Panc1 (cell line): ENCODE results near the gene PLCB4. TPM values are rescaled to one million over a fixed set of nuclear protein-coding genes. Genes with fewer than 3 reads are reported as not detected.

ENCODE experiments used
- ATAC-seq: fragments of 200-7000 bp; cut with Tn5 transposase; 2 replicates; pipeline ENCODE4 v1.9.1; 2020; ENCODE audit warnings: mild to moderate bottlenecking, moderate library complexity
- BruUV-seq: library from RNA; stranded (reverse); fragments of 400-500 nt; replicated peaks from 2 replicates; lab custom pipeline; 2021; lab: Mats Ljungman, UMichigan
- CTCF ChIA-PET: fragments of 300-600 bp; sonication (Branson Sonifier 250); formaldehyde crosslinking; loops from one replicate; lab custom pipeline; 2022; ENCODE audit warnings: antibody characterized with exemption; lab: Charles Lee
- POLR2A ChIA-PET: fragments of 300-600 bp; sonication (Branson Sonifier 250); formaldehyde crosslinking; loops from one replicate; lab custom pipeline; 2022; ENCODE audit warnings: antibody characterized with exemption; lab: Charles Lee
- DNase-seq: peaks from one replicate; pipeline ENCODE4 v3.0.0-alpha.2; 2010; ENCODE audit warnings: low read depth, low spot score
- H3K27ac ChIP-seq: 2 replicates; pipeline ENCODE4 v1.5.1; 2011; ENCODE audit warnings: mild to moderate bottlenecking, low read length, inconsistent platforms
- H3K27me3 ChIP-seq: fragments of 200-500 bp; sonication (Bioruptor generic); 2 replicates; pipeline ENCODE4 v1.6.0; 2014; ENCODE audit warnings: low read length, inconsistent platforms; ENCODE audit not compliant: control insufficient read depth, insufficient read depth
- H3K36me3 ChIP-seq: fragments of 200-500 bp; sonication (Bioruptor generic); 2 replicates; pipeline ENCODE4 v1.5.1; 2014; ENCODE audit warnings: inconsistent platforms, mild to moderate bottlenecking, low read length, moderate library complexity; ENCODE audit not compliant: control insufficient read depth, insufficient read depth
- H3K4me1 ChIP-seq: 2 replicates; pipeline ENCODE4 v1.5.1; 2011; ENCODE audit warnings: inconsistent platforms, mild to moderate bottlenecking, low read length, moderate library complexity; ENCODE audit not compliant: control insufficient read depth, insufficient read depth
- H3K4me3 ChIP-seq, 2 experiments: 2 replicates each; pipeline ENCODE4 v1.5.1; 2011 to 2012; ENCODE audit warnings: low read depth in 2 of 2, low read length in 2 of 2, mild to moderate bottlenecking in 2 of 2, inconsistent platforms in 1 of 2, moderate library complexity in 1 of 2
- H3K9me3 ChIP-seq: fragments of 200-500 bp; sonication (Bioruptor generic); 2 replicates; pipeline ENCODE4 v1.5.1; 2014; ENCODE audit warnings: low read depth, mild to moderate bottlenecking, inconsistent platforms, low read length, moderate library complexity; ENCODE audit not compliant: control insufficient read depth, insufficient read depth
- POLR2AphosphoS5 ChIP-seq: IDR thresholded peaks from 2 replicates; pipeline ENCODE4 v1.6.1; 2012; ENCODE audit warnings: mild to moderate bottlenecking, low read depth, low read length, moderate library complexity
- SIN3A ChIP-seq: IDR thresholded peaks from 2 replicates; pipeline ENCODE4 v1.6.1; 2012; ENCODE audit warnings: low read depth, mild to moderate bottlenecking, low read length, moderate library complexity, borderline replicate concordance; ENCODE audit not compliant: insufficient read depth
- TCF7L2 ChIP-seq: IDR thresholded peaks from 2 replicates; pipeline ENCODE4 v1.6.1; 2011; ENCODE audit warnings: mild to moderate bottlenecking, low read depth, low read length, inconsistent platforms
- in situ Hi-C: cut with HindIII; loops from 2 replicates; pipeline ENCODE4 v1.10.0; 2016; ENCODE audit warnings: low sequenced_read_pairs, low pct_unique_long_range_greater_than_20kb
- intact Hi-C: fragments of 100-400 bp; cut with micrococcal nuclease; formaldehyde crosslinking; loops from one replicate; pipeline ENCODE4 v1.10.0; 2022; ENCODE audit not compliant: unreplicated experiment
- total RNA-seq: library from RNA; stranded (reverse); gene quantifications from one replicate; pipeline ENCODE4 v1.2.1, GENCODE V29; 2021; ENCODE audit not compliant: unreplicated experiment
- TF ChIP-seq, protein P1 (sequence below), 2 experiments: IDR thresholded peaks; 2 replicates each; pipeline ENCODE4 v1.6.1; 2011 to 2012; ENCODE audit warnings: low read depth in 2 of 2, control low read depth in 1 of 2, low read length in 1 of 2, mild to moderate bottlenecking in 1 of 2, moderate library complexity in 1 of 2; ENCODE audit not compliant: insufficient read depth in 1 of 2
- TF ChIP-seq, protein P2 (sequence below): fragments of 450-650 bp; IDR thresholded peaks from 2 replicates; pipeline ENCODE4 v1.5.1; 2017; ENCODE audit warnings: mild to moderate bottlenecking

The PLCB4 gene
- total RNA-seq, 1 experiment from 2014 or later: 1.5 TPM

DNA sequence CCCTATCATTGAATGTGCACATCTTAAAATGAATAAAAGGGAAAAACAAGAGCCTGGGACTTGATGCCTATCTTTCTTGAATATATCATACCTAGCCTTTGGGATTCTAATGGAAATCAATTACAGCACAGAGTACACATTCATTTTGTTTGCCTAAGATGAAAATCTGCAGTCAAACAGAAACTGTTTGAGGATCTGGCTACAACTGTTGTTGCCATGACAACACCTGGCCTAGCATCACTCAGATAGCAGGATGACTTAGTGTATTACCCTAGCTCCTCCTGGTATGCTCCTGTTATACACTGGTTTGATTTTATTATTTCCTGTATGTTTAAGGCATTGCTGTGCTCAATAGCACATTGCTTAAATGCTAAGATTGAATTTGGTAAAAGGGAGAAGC lies 374.0 kb downstream of the PLCB4 start:
- no peak for ATAC-seq
- ChIA-PET POLR2A (no interaction called here), CTCF (no interaction called here)
- no peak for DNase-seq
- BruUV-seq: no TSS peak
- no peaks in the 10 kb centered on the region for H3K27me3 ChIP-seq
- H3K9me3 ChIP-seq: no peaks in the 10 kb centered on the region
- intact Hi-C loops (no loop called here), in situ Hi-C loops (no loop called here)
- TF ChIP-seq TCF7L2: no peak
- TF ChIP-seq, protein P1, sequence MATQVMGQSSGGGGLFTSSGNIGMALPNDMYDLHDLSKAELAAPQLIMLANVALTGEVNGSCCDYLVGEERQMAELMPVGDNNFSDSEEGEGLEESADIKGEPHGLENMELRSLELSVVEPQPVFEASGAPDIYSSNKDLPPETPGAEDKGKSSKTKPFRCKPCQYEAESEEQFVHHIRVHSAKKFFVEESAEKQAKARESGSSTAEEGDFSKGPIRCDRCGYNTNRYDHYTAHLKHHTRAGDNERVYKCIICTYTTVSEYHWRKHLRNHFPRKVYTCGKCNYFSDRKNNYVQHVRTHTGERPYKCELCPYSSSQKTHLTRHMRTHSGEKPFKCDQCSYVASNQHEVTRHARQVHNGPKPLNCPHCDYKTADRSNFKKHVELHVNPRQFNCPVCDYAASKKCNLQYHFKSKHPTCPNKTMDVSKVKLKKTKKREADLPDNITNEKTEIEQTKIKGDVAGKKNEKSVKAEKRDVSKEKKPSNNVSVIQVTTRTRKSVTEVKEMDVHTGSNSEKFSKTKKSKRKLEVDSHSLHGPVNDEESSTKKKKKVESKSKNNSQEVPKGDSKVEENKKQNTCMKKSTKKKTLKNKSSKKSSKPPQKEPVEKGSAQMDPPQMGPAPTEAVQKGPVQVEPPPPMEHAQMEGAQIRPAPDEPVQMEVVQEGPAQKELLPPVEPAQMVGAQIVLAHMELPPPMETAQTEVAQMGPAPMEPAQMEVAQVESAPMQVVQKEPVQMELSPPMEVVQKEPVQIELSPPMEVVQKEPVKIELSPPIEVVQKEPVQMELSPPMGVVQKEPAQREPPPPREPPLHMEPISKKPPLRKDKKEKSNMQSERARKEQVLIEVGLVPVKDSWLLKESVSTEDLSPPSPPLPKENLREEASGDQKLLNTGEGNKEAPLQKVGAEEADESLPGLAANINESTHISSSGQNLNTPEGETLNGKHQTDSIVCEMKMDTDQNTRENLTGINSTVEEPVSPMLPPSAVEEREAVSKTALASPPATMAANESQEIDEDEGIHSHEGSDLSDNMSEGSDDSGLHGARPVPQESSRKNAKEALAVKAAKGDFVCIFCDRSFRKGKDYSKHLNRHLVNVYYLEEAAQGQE (IDR thresholded peaks at IDR 0.05; ENCODE audit: insufficient read depth in 1 of 2, low read depth in 2 of 2, low read length in 1 of 2): no peak
- no peak for TF ChIP-seq POLR2AphosphoS5
- TF ChIP-seq, protein P2, sequence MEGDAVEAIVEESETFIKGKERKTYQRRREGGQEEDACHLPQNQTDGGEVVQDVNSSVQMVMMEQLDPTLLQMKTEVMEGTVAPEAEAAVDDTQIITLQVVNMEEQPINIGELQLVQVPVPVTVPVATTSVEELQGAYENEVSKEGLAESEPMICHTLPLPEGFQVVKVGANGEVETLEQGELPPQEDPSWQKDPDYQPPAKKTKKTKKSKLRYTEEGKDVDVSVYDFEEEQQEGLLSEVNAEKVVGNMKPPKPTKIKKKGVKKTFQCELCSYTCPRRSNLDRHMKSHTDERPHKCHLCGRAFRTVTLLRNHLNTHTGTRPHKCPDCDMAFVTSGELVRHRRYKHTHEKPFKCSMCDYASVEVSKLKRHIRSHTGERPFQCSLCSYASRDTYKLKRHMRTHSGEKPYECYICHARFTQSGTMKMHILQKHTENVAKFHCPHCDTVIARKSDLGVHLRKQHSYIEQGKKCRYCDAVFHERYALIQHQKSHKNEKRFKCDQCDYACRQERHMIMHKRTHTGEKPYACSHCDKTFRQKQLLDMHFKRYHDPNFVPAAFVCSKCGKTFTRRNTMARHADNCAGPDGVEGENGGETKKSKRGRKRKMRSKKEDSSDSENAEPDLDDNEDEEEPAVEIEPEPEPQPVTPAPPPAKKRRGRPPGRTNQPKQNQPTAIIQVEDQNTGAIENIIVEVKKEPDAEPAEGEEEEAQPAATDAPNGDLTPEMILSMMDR: no peak
- no peak for TF ChIP-seq SIN3A
- no peak overlapping the region for H3K4me3 ChIP-seq
- H3K4me1 ChIP-seq: no peaks in the 10 kb centered on the region
- H3K36me3 ChIP-seq: no peaks in the 10 kb centered on the region
- H3K27ac ChIP-seq: no peak overlapping the region

DNA sequence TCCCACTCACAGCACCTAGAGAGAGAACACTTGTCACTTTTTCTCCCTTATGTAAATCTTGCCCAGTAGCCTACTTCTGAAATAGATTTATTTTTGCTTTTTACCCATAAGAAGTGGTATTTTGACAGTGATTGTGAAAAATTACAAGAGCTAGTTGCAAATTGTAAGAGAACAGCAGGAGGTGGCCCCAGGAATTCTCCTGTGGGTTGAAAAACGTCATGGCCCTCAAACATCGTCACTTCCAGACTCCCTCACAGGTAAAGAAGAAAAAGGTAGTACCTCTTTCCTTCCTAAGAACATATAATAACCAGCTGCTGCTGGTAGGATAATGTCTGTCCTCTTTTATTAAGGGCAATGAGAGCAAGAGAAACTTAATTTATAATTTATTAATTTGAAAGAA lies 376.0 kb downstream of the PLCB4 start:
- Histone ChIP-seq H3K4me1 (no peaks in the 10 kb centered on the region), H3K9me3 (no peaks in the 10 kb centered on the region), H3K4me3 (no peak overlapping the region), H3K27ac (no peak overlapping the region), H3K27me3 (no peaks in the 10 kb centered on the region), H3K36me3 (no peaks in the 10 kb centered on the region)
- DNase-seq (no peak), ATAC-seq (no peak)
- ChIA-PET POLR2A (no interaction called here), CTCF (no interaction called here)
- intact Hi-C loops (no loop called here), in situ Hi-C loops (no loop called here)
- BruUV-seq: no TSS peak
- TF ChIP-seq POLR2AphosphoS5: no peak
- TF ChIP-seq SIN3A: no peak

DNA sequence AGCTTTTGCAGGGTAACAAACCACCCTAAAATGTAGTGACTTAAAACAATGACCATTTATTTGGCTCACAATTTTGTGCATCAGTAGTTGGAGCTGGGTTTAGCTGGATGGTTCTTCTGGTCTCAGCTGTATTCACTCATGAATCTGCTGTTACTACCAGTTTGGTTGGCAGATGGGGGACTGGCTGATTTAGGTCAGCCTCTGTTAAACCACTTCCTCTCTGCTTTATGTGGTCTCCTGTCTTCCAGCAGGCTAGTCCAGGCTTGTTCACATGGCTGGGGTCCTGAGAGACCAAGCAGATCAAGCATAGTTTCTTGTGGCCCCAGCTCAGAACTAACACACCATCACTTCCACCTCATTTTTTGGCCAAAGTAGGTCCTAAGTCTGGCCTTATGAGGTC lies 378.3 kb downstream of the PLCB4 start:
- H3K4me1 ChIP-seq: no peaks in the 10 kb centered on the region
- TF ChIP-seq, protein P2: no peak
- TF ChIP-seq, protein P1 (IDR thresholded peaks at IDR 0.05; ENCODE audit: insufficient read depth in 1 of 2, low read depth in 2 of 2, low read length in 1 of 2): no peak
- TF ChIP-seq POLR2AphosphoS5 (no peak), TCF7L2 (no peak), SIN3A (no peak)
- H3K36me3 ChIP-seq: no peaks in the 10 kb centered on the region
- POLR2A ChIA-PET: no interaction called here
- H3K27ac ChIP-seq: no peak overlapping the region
- no peak overlapping the region for H3K4me3 ChIP-seq
- H3K9me3 ChIP-seq: no peaks in the 10 kb centered on the region
- ATAC-seq: no peak
- no TSS peak for BruUV-seq
- CTCF ChIA-PET: no interaction called here
- DNase-seq: no peak
- intact Hi-C loops: no loop called here
- in situ Hi-C loops: no loop called here
- H3K27me3 ChIP-seq: no peaks in the 10 kb centered on the region
